ENCODE results near the gene GJB1. TPM values are rescaled to one million over a fixed set of nuclear protein-coding genes. Genes with fewer than 3 reads are reported as not detected.

GJB1 gene
- total RNA-seq, 1 experiment from 2014 or later, result not detected

DNA sequence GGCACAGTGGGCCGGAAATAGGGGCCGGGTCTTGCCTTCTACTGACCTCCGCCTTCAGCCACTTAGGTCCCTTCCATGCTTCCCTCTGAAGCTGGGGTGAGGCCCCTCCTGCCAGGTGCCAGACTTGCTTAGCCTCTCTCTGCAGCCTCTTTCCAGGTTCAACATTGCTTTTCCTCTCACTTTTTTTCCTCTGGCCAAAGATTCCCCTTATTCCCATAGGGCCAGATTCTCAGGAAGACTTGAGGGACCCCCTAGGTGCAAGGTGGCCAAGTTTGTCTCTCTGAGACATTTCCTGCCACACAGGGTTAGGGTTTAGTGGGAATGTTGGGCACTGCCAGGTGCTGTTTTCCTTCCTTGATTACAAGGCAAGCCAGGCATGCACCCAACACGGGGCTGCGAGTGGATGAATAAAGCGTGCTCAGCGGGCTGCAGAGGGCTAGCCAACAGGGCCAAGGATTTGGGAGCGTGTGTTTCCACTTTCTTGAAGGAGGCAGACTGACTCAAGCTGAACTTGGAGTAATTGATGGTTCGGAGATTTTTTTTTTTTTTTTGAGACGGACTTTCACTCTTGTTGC lies 7.6 kb upstream of the GJB1 start:
- no peaks in the 10 kb centered on the region for H4K20me1 ChIP-seq (ENCODE audit: control insufficient read depth, insufficient read depth, insufficient read length)
- peaks cover 66 to 68% of the 10 kb centered on the region in 2 experiments for H3K9me3 Mint-ChIP-seq
- H3T11ph ChIP-seq (ENCODE audit: low read length), result no peak overlapping the region
- H2BK12ac ChIP-seq (ENCODE audit: insufficient read length, low read depth, low read length), result no peak overlapping the region
- H3K27me3 Mint-ChIP-seq (ENCODE audit: low read depth), result peaks cover 4% of the 10 kb centered on the region
- H2AK5ac ChIP-seq (ENCODE audit: insufficient read length, low read length), result no peak overlapping the region
- no peak overlapping the region for H3K9ac ChIP-seq (ENCODE audit: extremely low read depth, insufficient read length, low read length)
- H2AFZ ChIP-seq (ENCODE audit: low read length), result no peak overlapping the region
- no peaks in the 10 kb centered on the region for H3K23me2 ChIP-seq (ENCODE audit: insufficient read length, low read depth, low read length, poor library complexity, severe bottlenecking)
- no peak overlapping the region for H3K23ac ChIP-seq (ENCODE audit: insufficient read length, low read depth, low read length)
- no peak overlapping the region for H2BK5ac ChIP-seq (ENCODE audit: insufficient read length, low read length)
- no peak overlapping the region for H2BK15ac ChIP-seq (ENCODE audit: low read depth, low read length)
- no peak overlapping the region for H2BK120ac ChIP-seq (ENCODE audit: low read depth, low read length, poor library complexity, severe bottlenecking)
- H3K14ac ChIP-seq (ENCODE audit: insufficient read depth, low read length), result no peak overlapping the region
- peaks cover 17% of the 10 kb centered on the region for H3K9me3 ChIP-seq (ENCODE audit: control insufficient read depth, low read depth, low read length)
- no peak overlapping the region for H3K4me2 ChIP-seq (ENCODE audit: insufficient read depth, insufficient read length, low read length)
- no peaks in the 10 kb centered on the region for H3K27me3 ChIP-seq (ENCODE audit: insufficient read depth, low read length)
- peaks cover 9 to 29% of the 10 kb centered on the region in 2 experiments for H3K4me1 Mint-ChIP-seq
- no peak overlapping the region for H4K5ac ChIP-seq (ENCODE audit: insufficient read length, low read depth, low read length)
- WGBS (ENCODE audit: extremely low coverage, insufficient read length, low lambda C conversion rate), result no CpG with 5 or more reads among the region's 10 CpGs
- no peak overlapping the region for H2BK20ac ChIP-seq (ENCODE audit: low read depth, low read length, poor library complexity, severe bottlenecking)
- H3K27ac ChIP-seq (ENCODE audit: insufficient read length, low read depth, low read length), result no peak overlapping the region
- H3K36me3 Mint-ChIP-seq (ENCODE audit: insufficient read depth in 1 of 3, low read depth in 3 of 3), result peaks cover 0 to 2% (median 2%) of the 10 kb centered on the region in 3 experiments; a peak in 4 of 7 replicates
- no peak for DNase-seq
- no peaks in the 10 kb centered on the region for H3K4me1 ChIP-seq (ENCODE audit: insufficient read depth, low read length)
- no peaks in the 10 kb centered on the region for H3K79me2 ChIP-seq (ENCODE audit: insufficient read depth, low read length)
- H3K79me1 ChIP-seq (ENCODE audit: insufficient read depth, low read depth, low read length, poor library complexity, severe bottlenecking), result no peaks in the 10 kb centered on the region
- no peak overlapping the region for H3K4me3 Mint-ChIP-seq
- TF ChIP-seq, protein P1, sequence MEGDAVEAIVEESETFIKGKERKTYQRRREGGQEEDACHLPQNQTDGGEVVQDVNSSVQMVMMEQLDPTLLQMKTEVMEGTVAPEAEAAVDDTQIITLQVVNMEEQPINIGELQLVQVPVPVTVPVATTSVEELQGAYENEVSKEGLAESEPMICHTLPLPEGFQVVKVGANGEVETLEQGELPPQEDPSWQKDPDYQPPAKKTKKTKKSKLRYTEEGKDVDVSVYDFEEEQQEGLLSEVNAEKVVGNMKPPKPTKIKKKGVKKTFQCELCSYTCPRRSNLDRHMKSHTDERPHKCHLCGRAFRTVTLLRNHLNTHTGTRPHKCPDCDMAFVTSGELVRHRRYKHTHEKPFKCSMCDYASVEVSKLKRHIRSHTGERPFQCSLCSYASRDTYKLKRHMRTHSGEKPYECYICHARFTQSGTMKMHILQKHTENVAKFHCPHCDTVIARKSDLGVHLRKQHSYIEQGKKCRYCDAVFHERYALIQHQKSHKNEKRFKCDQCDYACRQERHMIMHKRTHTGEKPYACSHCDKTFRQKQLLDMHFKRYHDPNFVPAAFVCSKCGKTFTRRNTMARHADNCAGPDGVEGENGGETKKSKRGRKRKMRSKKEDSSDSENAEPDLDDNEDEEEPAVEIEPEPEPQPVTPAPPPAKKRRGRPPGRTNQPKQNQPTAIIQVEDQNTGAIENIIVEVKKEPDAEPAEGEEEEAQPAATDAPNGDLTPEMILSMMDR (conservative IDR thresholded peaks at IDR 0.05), result no peak
- H3K56ac ChIP-seq (ENCODE audit: insufficient read length, low read depth, low read length), result no peak overlapping the region
- no peak overlapping the region; a peak in 1 of 7 replicates for H3K27ac Mint-ChIP-seq
- no peak overlapping the region for H3K4ac ChIP-seq (ENCODE audit: low read depth, low read length)
- no peak overlapping the region for H4K91ac ChIP-seq (ENCODE audit: insufficient read length, low read depth, low read length)
- H3K18ac ChIP-seq (ENCODE audit: insufficient read length, low read depth, low read length), result no peak overlapping the region
- H4K8ac ChIP-seq (replicated peaks; ENCODE audit: insufficient read length, low read depth, low read length), result no peak overlapping the region

Data from H9 (cell line).